Smooth muscle cell (in vitro differentiated cells): ENCODE results near the gene SARS2. TPM values are rescaled to one million over a fixed set of nuclear protein-coding genes. Genes with fewer than 3 reads are reported as not detected.
"Not testable (repeated sequence)": the region's sequence is repeated elsewhere in the genome, so short reads cannot be mapped to it uniquely, and the experiment has no call there.

Experiments
- DNase-seq: peaks from one replicate; lab custom pipeline; 2025; ENCODE audit not compliant: unreplicated experiment; lab: John Stamatoyannopoulos, UW
- H2AFZ ChIP-seq: fragments of 200-600 bp; sonication (generic); 2 replicates; pipeline ENCODE4 v1.6.0; 2016; ENCODE audit warnings: antibody characterized with exemption, low read depth, mild to moderate bottlenecking
- H3F3A ChIP-seq: fragments of 200-600 bp; sonication (generic); 2 replicates; pipeline ENCODE4 v1.6.0; 2017; ENCODE audit warnings: antibody characterized with exemption, low read depth
- H3K27ac ChIP-seq: fragments of 200-600 bp; sonication (generic); 2 replicates; pipeline ENCODE4 v1.5.1; 2016; ENCODE audit warnings: low read depth, mild to moderate bottlenecking
- H3K27me3 ChIP-seq: fragments of 200-600 bp; sonication (generic); 2 replicates; pipeline ENCODE4 v1.6.1; 2016; ENCODE audit warnings: low read depth, mild to moderate bottlenecking
- H3K36me3 ChIP-seq: fragments of 200-600 bp; sonication (generic); 2 replicates; pipeline ENCODE4 v1.5.1; 2016; ENCODE audit warnings: low read depth
- H3K4me1 ChIP-seq: fragments of 200-600 bp; sonication (generic); 2 replicates; pipeline ENCODE4 v1.5.1; 2016; ENCODE audit warnings: low read depth
- H3K4me2 ChIP-seq: fragments of 200-600 bp; sonication (generic); 2 replicates; pipeline ENCODE4 v1.6.0; 2016; ENCODE audit warnings: mild to moderate bottlenecking
- H3K4me3 ChIP-seq: fragments of 200-600 bp; sonication (generic); 2 replicates; pipeline ENCODE4 v1.5.1; 2016; ENCODE audit warnings: mild to moderate bottlenecking
- H3K79me2 ChIP-seq: fragments of 200-600 bp; sonication (generic); 2 replicates; pipeline ENCODE4 v1.6.0; 2016; ENCODE audit warnings: low read depth, mild to moderate bottlenecking
- H3K9ac ChIP-seq: fragments of 200-600 bp; sonication (generic); 2 replicates; pipeline ENCODE4 v1.6.0; 2016; ENCODE audit warnings: low read depth
- H3K9me3 ChIP-seq: fragments of 200-600 bp; sonication (generic); replicated peaks from 2 replicates; pipeline ENCODE4 v1.5.1; 2016; ENCODE audit warnings: low read depth
- H4K20me1 ChIP-seq: fragments of 200-600 bp; sonication (generic); 2 replicates; pipeline ENCODE4 v1.6.0; 2016; ENCODE audit warnings: low read depth
- CTCF ChIP-seq: fragments of 200-600 bp; sonication (generic); IDR thresholded peaks from 2 replicates; pipeline ENCODE4 v1.5.1; 2017; ENCODE audit warnings: borderline replicate concordance, mild to moderate bottlenecking, antibody characterized with exemption; ENCODE audit not compliant: insufficient read depth, poor library complexity, severe bottlenecking
- WGBS: methylation state at CpG from one replicate; pipeline ENCODE4 v1.1.7; 2016; ENCODE audit warnings: low lambda C conversion rate; 5-methylcytosine and 5-hydroxymethylcytosine counted together
- polyA plus RNA-seq: library from polyadenylated mRNA; unstranded; fragments of >200 nt; fragmentation: Nextera tagmentation; extraction: Ambion mirVana; gene quantifications from 2 replicates; pipeline ENCODE4 v1.2.1, GENCODE V29; 2016
- total RNA-seq: library from RNA; depleted of rRNA; stranded (reverse); fragments of >200 nt; gene quantifications from 2 replicates; pipeline ENCODE4 v1.2.3, GENCODE V29; 2014

SARS2 gene
- total and polyA plus RNA-seq, 2 experiments from 2014 or later = 12.3 to 33.1 TPM

GRCh38 chr19:38944981-38945506, 14.5 kb upstream of the SARS2 start:
- Histone ChIP-seq H3K4me2 (no peak overlapping the region), H3K27ac (no peak overlapping the region), H3K9me3 (no peaks in the 10 kb centered on the region), H3K36me3 (no peaks in the 10 kb centered on the region), H3K27me3 (no peaks in the 10 kb centered on the region), H3F3A (no peaks in the 10 kb centered on the region), H3K4me3 (no peak overlapping the region), H3K9ac (no peak overlapping the region), H2AFZ (no peak overlapping the region), H4K20me1 (no peaks in the 10 kb centered on the region), H3K79me2 (no peaks in the 10 kb centered on the region), H3K4me1 (no peaks in the 10 kb centered on the region)
- no peak for TF ChIP-seq CTCF
- DNase-seq = no peak
- WGBS = 96% methylated on average over 11 of the region's 12 CpGs

- Histone ChIP-seq H3F3A (no peaks in the 10 kb centered on the region), H3K9me3 (no peaks in the 10 kb centered on the region), H3K4me2 (no peak overlapping the region), H2AFZ (no peak overlapping the region), H3K79me2 (no peaks in the 10 kb centered on the region), H3K4me3 (no peak overlapping the region), H3K9ac (no peak overlapping the region), H4K20me1 (no peaks in the 10 kb centered on the region), H3K4me1 (peaks cover 3% of the 10 kb centered on the region), H3K36me3 (no peaks in the 10 kb centered on the region), H3K27ac (no peak overlapping the region), H3K27me3 (no peaks in the 10 kb centered on the region)
- no peak for DNase-seq
- TF ChIP-seq CTCF = no peak
- WGBS = 92% methylated on average over 20 of the region's 20 CpGs
These were observed 12.1 kb upstream of the SARS2 start for GRCh38 chr19:38942471-38943181.

- H3K36me3 ChIP-seq = no peaks in the 10 kb centered on the region
- no peak for TF ChIP-seq CTCF
- H2AFZ ChIP-seq = no peak overlapping the region
- no peak overlapping the region for H3K4me2 ChIP-seq
- 87% methylated on average over 2 of the region's 2 CpGs for WGBS
- DNase-seq = no peak
- no peaks in the 10 kb centered on the region for H3K9me3 ChIP-seq
- no peaks in the 10 kb centered on the region for H4K20me1 ChIP-seq
- no peaks in the 10 kb centered on the region for H3K27me3 ChIP-seq
- no peaks in the 10 kb centered on the region for H3K79me2 ChIP-seq
- H3K4me1 ChIP-seq = peaks cover 3% of the 10 kb centered on the region
- no peak overlapping the region for H3K4me3 ChIP-seq
- H3K27ac ChIP-seq = no peak overlapping the region
- no peak overlapping the region for H3K9ac ChIP-seq
- H3F3A ChIP-seq = no peaks in the 10 kb centered on the region
These were observed 11.4 kb upstream of the SARS2 start for GRCh38 chr19:38941979-38942378.

- not testable (repeated sequence) for DNase-seq, H3K27ac ChIP-seq, H3K27me3 ChIP-seq, H4K20me1 ChIP-seq, H3K4me2 ChIP-seq, H3K36me3 ChIP-seq, H3K9me3 ChIP-seq, H3K9ac ChIP-seq, H3F3A ChIP-seq, H3K4me1 ChIP-seq, H2AFZ ChIP-seq, H3K79me2 ChIP-seq, H3K4me3 ChIP-seq
- 93% methylated on average over 5 of the region's 5 CpGs for WGBS
These were observed 10.9 kb upstream of the SARS2 start for GRCh38 chr19:38941466-38941865.
